Smooth muscle cell (in vitro differentiated cells): Measurements from ENCODE around the gene C3orf38. TPM values are rescaled to one million over a fixed set of nuclear protein-coding genes. Genes with fewer than 3 reads are reported as not detected.
A peak's percentile ranks its signal among the peaks of the same experiment; 100 is the strongest.

Experiments
- DNase-seq: peaks from one replicate; lab custom pipeline; 2025; ENCODE audit not compliant: unreplicated experiment; lab: John Stamatoyannopoulos, UW
- H2AFZ ChIP-seq: fragments of 200-600 bp; sonication (generic); 2 replicates; pipeline ENCODE4 v1.6.0; 2016; ENCODE audit warnings: antibody characterized with exemption, low read depth, mild to moderate bottlenecking
- H3F3A ChIP-seq: fragments of 200-600 bp; sonication (generic); 2 replicates; pipeline ENCODE4 v1.6.0; 2017; ENCODE audit warnings: antibody characterized with exemption, low read depth
- H3K27ac ChIP-seq: fragments of 200-600 bp; sonication (generic); 2 replicates; pipeline ENCODE4 v1.5.1; 2016; ENCODE audit warnings: low read depth, mild to moderate bottlenecking
- H3K27me3 ChIP-seq: fragments of 200-600 bp; sonication (generic); 2 replicates; pipeline ENCODE4 v1.6.1; 2016; ENCODE audit warnings: low read depth, mild to moderate bottlenecking
- H3K36me3 ChIP-seq: fragments of 200-600 bp; sonication (generic); 2 replicates; pipeline ENCODE4 v1.5.1; 2016; ENCODE audit warnings: low read depth
- H3K4me1 ChIP-seq: fragments of 200-600 bp; sonication (generic); 2 replicates; pipeline ENCODE4 v1.5.1; 2016; ENCODE audit warnings: low read depth
- H3K4me2 ChIP-seq: fragments of 200-600 bp; sonication (generic); 2 replicates; pipeline ENCODE4 v1.6.0; 2016; ENCODE audit warnings: mild to moderate bottlenecking
- H3K4me3 ChIP-seq: fragments of 200-600 bp; sonication (generic); 2 replicates; pipeline ENCODE4 v1.5.1; 2016; ENCODE audit warnings: mild to moderate bottlenecking
- H3K79me2 ChIP-seq: fragments of 200-600 bp; sonication (generic); 2 replicates; pipeline ENCODE4 v1.6.0; 2016; ENCODE audit warnings: low read depth, mild to moderate bottlenecking
- H3K9ac ChIP-seq: fragments of 200-600 bp; sonication (generic); 2 replicates; pipeline ENCODE4 v1.6.0; 2016; ENCODE audit warnings: low read depth
- H3K9me3 ChIP-seq: fragments of 200-600 bp; sonication (generic); replicated peaks from 2 replicates; pipeline ENCODE4 v1.5.1; 2016; ENCODE audit warnings: low read depth
- H4K20me1 ChIP-seq: fragments of 200-600 bp; sonication (generic); 2 replicates; pipeline ENCODE4 v1.6.0; 2016; ENCODE audit warnings: low read depth
- CTCF ChIP-seq: fragments of 200-600 bp; sonication (generic); IDR thresholded peaks from 2 replicates; pipeline ENCODE4 v1.5.1; 2017; ENCODE audit warnings: borderline replicate concordance, mild to moderate bottlenecking, antibody characterized with exemption; ENCODE audit not compliant: insufficient read depth, poor library complexity, severe bottlenecking
- WGBS: methylation state at CpG from one replicate; pipeline ENCODE4 v1.1.7; 2016; ENCODE audit warnings: low lambda C conversion rate; 5-methylcytosine and 5-hydroxymethylcytosine counted together
- polyA plus RNA-seq: library from polyadenylated mRNA; unstranded; fragments of >200 nt; fragmentation: Nextera tagmentation; extraction: Ambion mirVana; gene quantifications from 2 replicates; pipeline ENCODE4 v1.2.1, GENCODE V29; 2016
- total RNA-seq: library from RNA; depleted of rRNA; stranded (reverse); fragments of >200 nt; gene quantifications from 2 replicates; pipeline ENCODE4 v1.2.3, GENCODE V29; 2014

C3orf38 gene
- total and polyA plus RNA-seq, 2 experiments from 2014 or later: 15.7 to 26.3 TPM

- peak overlapping the region; percentile 91 for H3K9ac ChIP-seq
- peak overlapping the region; percentile 95 for H3K4me3 ChIP-seq
- peaks cover 20% of the 10 kb centered on the region for H3K4me1 ChIP-seq
- peaks cover 14% of the 10 kb centered on the region for H4K20me1 ChIP-seq
- no peak for DNase-seq
- H3K36me3 ChIP-seq: peaks cover 9% of the 10 kb centered on the region
- WGBS: 6% methylated on average over 6 of the region's 6 CpGs
- peak overlapping the region; percentile 93 for H3K4me2 ChIP-seq
- no peaks in the 10 kb centered on the region for H3K27me3 ChIP-seq
- no peak for TF ChIP-seq CTCF
- H3K9me3 ChIP-seq: no peaks in the 10 kb centered on the region
- H3K27ac ChIP-seq: peak overlapping the region; percentile 89
- H3K79me2 ChIP-seq: peaks cover 60% of the 10 kb centered on the region
- peak overlapping the region; percentile 99 for H2AFZ ChIP-seq
- H3F3A ChIP-seq: no peaks in the 10 kb centered on the region
Measured at GRCh38 chr3:88150806-88151205, 1.0 kb downstream of the C3orf38 start.

- peaks cover 20% of the 10 kb centered on the region for H3K4me1 ChIP-seq
- no peak for DNase-seq
- peaks cover 20% of the 10 kb centered on the region for H4K20me1 ChIP-seq
- H3K27me3 ChIP-seq: no peaks in the 10 kb centered on the region
- 68% methylated on average over 4 of the region's 4 CpGs for WGBS
- TF ChIP-seq CTCF: no peak
- no peaks in the 10 kb centered on the region for H3K9me3 ChIP-seq
- H3K4me2 ChIP-seq: peak overlapping the region; percentile 93
- H2AFZ ChIP-seq: no peak overlapping the region
- H3F3A ChIP-seq: no peaks in the 10 kb centered on the region
- H3K9ac ChIP-seq: peak overlapping the region; percentile 91
- no peak overlapping the region for H3K27ac ChIP-seq
- peaks cover 65% of the 10 kb centered on the region for H3K79me2 ChIP-seq
- peaks cover 14% of the 10 kb centered on the region for H3K36me3 ChIP-seq
- H3K4me3 ChIP-seq: peak overlapping the region; percentile 95
Measured at GRCh38 chr3:88151358-88151757, 1.6 kb downstream of the C3orf38 start.

GRCh38 chr3:88152841-88153240 lies 3.1 kb downstream of the C3orf38 start:
- Histone ChIP-seq H2AFZ (no peak overlapping the region), H3F3A (no peaks in the 10 kb centered on the region), H4K20me1 (peaks cover 35% of the 10 kb centered on the region), H3K27ac (no peak overlapping the region), H3K9ac (no peak overlapping the region), H3K79me2 (peaks cover 80% of the 10 kb centered on the region), H3K4me1 (peaks cover 20% of the 10 kb centered on the region), H3K27me3 (no peaks in the 10 kb centered on the region), H3K4me3 (no peak overlapping the region), H3K36me3 (peaks cover 26% of the 10 kb centered on the region), H3K4me2 (no peak overlapping the region), H3K9me3 (no peaks in the 10 kb centered on the region)
- TF ChIP-seq CTCF: no peak
- WGBS: 96% methylated on average over 2 of the region's 2 CpGs
- no peak for DNase-seq

- H3K4me2 ChIP-seq: no peak overlapping the region
- H2AFZ ChIP-seq: no peak overlapping the region
- 95% methylated on average over 2 of the region's 2 CpGs for WGBS
- H3K27me3 ChIP-seq: no peaks in the 10 kb centered on the region
- H3K9ac ChIP-seq: no peak overlapping the region
- DNase-seq: no peak
- H3K4me1 ChIP-seq: no peaks in the 10 kb centered on the region
- H3K36me3 ChIP-seq: peaks cover 4% of the 10 kb centered on the region
- H3K4me3 ChIP-seq: no peak overlapping the region
- no peaks in the 10 kb centered on the region for H3F3A ChIP-seq
- no peak for TF ChIP-seq CTCF
- no peaks in the 10 kb centered on the region for H3K79me2 ChIP-seq
- H3K27ac ChIP-seq: no peak overlapping the region
- H3K9me3 ChIP-seq: no peaks in the 10 kb centered on the region
- peaks cover 11% of the 10 kb centered on the region for H4K20me1 ChIP-seq
Measured at GRCh38 chr3:88166419-88166971, 16.7 kb downstream of the C3orf38 start.
